Liver (tissue), 9 donors: Measurements from ENCODE around the gene CD248. TPM values are rescaled to one million over a fixed set of nuclear protein-coding genes. Genes with fewer than 3 reads are reported as not detected.

Experiments
- DNase-seq: peaks from one replicate; pipeline ENCODE4 v3.0.0-alpha.2; 2017; ENCODE audit warnings: low spot score
- H3K27ac ChIP-seq, 2 donors: one replicate each; pipeline ENCODE4 v1.7.0; 2013; ENCODE audit warnings: inconsistent platforms in 2 of 2, low read length in 2 of 2, control low read depth in 1 of 2, low read depth in 1 of 2, mild to moderate bottlenecking in 1 of 2
- H3K27me3 ChIP-seq, 4 donors: one replicate each; pipeline versions ENCODE4 v1.6.1 to v1.7.0; 2013; ENCODE audit warnings: low read length in 3 of 4, inconsistent platforms in 1 of 4, mild to moderate bottlenecking in 1 of 4, moderate library complexity in 1 of 4; ENCODE audit not compliant: control insufficient read depth in 4 of 4, insufficient read depth in 4 of 4
- H3K36me3 ChIP-seq, 4 donors: one replicate each; pipeline versions ENCODE4 v1.6.1 to v1.7.0; 2013; ENCODE audit warnings: low read length in 3 of 4, mild to moderate bottlenecking in 3 of 4, low read depth in 1 of 4, moderate library complexity in 1 of 4; ENCODE audit not compliant: control insufficient read depth in 4 of 4, insufficient read depth in 3 of 4
- H3K4me1 ChIP-seq, 4 donors: one replicate each; pipeline versions ENCODE4 v1.6.1 to v1.7.0; 2013; ENCODE audit warnings: low read length in 3 of 4, mild to moderate bottlenecking in 3 of 4, moderate library complexity in 1 of 4; ENCODE audit not compliant: control insufficient read depth in 4 of 4, insufficient read depth in 4 of 4
- H3K4me3 ChIP-seq, 3 donors: one replicate each; pipeline versions ENCODE4 v1.6.1 to v1.7.0; 2013; ENCODE audit warnings: low read length in 3 of 3, control low read depth in 1 of 3, low read depth in 1 of 3, mild to moderate bottlenecking in 1 of 3
- H3K9ac ChIP-seq, 2 donors: one replicate each; pipeline ENCODE4 v1.7.0; 2013; ENCODE audit warnings: low read length in 2 of 2, mild to moderate bottlenecking in 2 of 2, moderate library complexity in 2 of 2, control low read depth in 1 of 2, low read depth in 1 of 2
- H3K9me3 ChIP-seq, 4 donors: one replicate each; pipeline versions ENCODE4 v1.6.1 to v1.7.0; 2013; ENCODE audit warnings: low read length in 3 of 4; ENCODE audit not compliant: control insufficient read depth in 4 of 4
- EGR1 ChIP-seq, 2 donors: IDR thresholded peaks; 2 replicates each; pipeline ENCODE4 v1.6.1; 2016 to 2018; ENCODE audit warnings: antibody characterized with exemption in 2 of 2, low read depth in 2 of 2
- FOXA1 ChIP-seq: IDR thresholded peaks from 2 replicates; pipeline ENCODE4 v1.6.1; 2016; ENCODE audit warnings: antibody characterized with exemption
- FOXA2 ChIP-seq: IDR thresholded peaks from 2 replicates; pipeline ENCODE4 v1.6.1; 2016; ENCODE audit warnings: antibody characterized with exemption
- GABPA ChIP-seq, 2 donors: IDR thresholded peaks in 1 of 2; conservative IDR thresholded peaks in 1 of 2; 2 replicates each; pipeline ENCODE4 v1.6.1; 2016; ENCODE audit warnings: antibody characterized with exemption in 2 of 2, mild to moderate bottlenecking in 1 of 2, moderate library complexity in 1 of 2
- HNF4A ChIP-seq, 2 donors: conservative IDR thresholded peaks; 2 replicates each; pipeline ENCODE4 v1.6.1; 2016; ENCODE audit warnings: antibody characterized with exemption in 2 of 2, mild to moderate bottlenecking in 2 of 2
- HNF4G ChIP-seq: IDR thresholded peaks from 2 replicates; pipeline ENCODE4 v1.6.1; 2016; ENCODE audit warnings: antibody characterized with exemption
- JUND ChIP-seq, 2 donors: IDR thresholded peaks; 2 replicates each; pipeline ENCODE4 v1.6.1; 2016; ENCODE audit warnings: antibody characterized with exemption in 2 of 2
- NR2F2 ChIP-seq: IDR thresholded peaks from 2 replicates; pipeline ENCODE4 v1.6.1; 2016; ENCODE audit warnings: antibody characterized with exemption
- RAD21 ChIP-seq, 2 donors: IDR thresholded peaks; 2 replicates each; pipeline ENCODE4 v1.6.1; 2016; ENCODE audit warnings: antibody characterized with exemption in 2 of 2, mild to moderate bottlenecking in 2 of 2
- RXRA ChIP-seq, 2 donors: IDR thresholded peaks; 2 replicates each; pipeline ENCODE4 v1.6.1; 2017 to 2018; ENCODE audit warnings: antibody characterized with exemption in 2 of 2, mild to moderate bottlenecking in 1 of 2
- SP1 ChIP-seq: IDR thresholded peaks from 2 replicates; pipeline ENCODE4 v1.6.1; 2018; ENCODE audit warnings: antibody characterized with exemption, mild to moderate bottlenecking
- TAF1 ChIP-seq: conservative IDR thresholded peaks from 2 replicates; pipeline ENCODE4 v1.6.1; 2016; ENCODE audit warnings: antibody characterized with exemption, mild to moderate bottlenecking
- YY1 ChIP-seq: IDR thresholded peaks from 2 replicates; pipeline ENCODE4 v1.6.1; 2016; ENCODE audit warnings: antibody characterized with exemption, mild to moderate bottlenecking
- WGBS: extraction: QIAGEN DNeasy Blood & Tissue Kit; methylation state at CpG from one replicate; pipeline ENCODE4 v1.1.7; 2013; 5-methylcytosine and 5-hydroxymethylcytosine counted together
- polyA plus RNA-seq, 2 donors: library from polyadenylated mRNA; stranded (reverse) in 1 of 2; unstranded in 1 of 2; fragments of 200-250 nt in 1 of 2; fragments of >200 nt in 1 of 2; fragmentation: Nextera tagmentation in 1 of 2; extraction: Ambion mirVana in 1 of 2; gene quantifications; one replicate each; pipeline versions ENCODE4 v1.2.1 to v1.2.3, GENCODE V29; 2013 to 2015
- total RNA-seq, 2 donors: library from RNA; depleted of rRNA; stranded (reverse); fragments of >200 nt; gene quantifications; one replicate each; pipeline ENCODE4 v1.2.3, GENCODE V29; 2014
- TF ChIP-seq, protein P1 (sequence below): IDR thresholded peaks from 2 replicates; pipeline ENCODE4 v1.6.1; 2016; ENCODE audit warnings: antibody characterized with exemption, mild to moderate bottlenecking
- TF ChIP-seq, protein P2 (sequence below): fragments of 150-350 bp; IDR thresholded peaks from 2 replicates; pipeline ENCODE4 v1.5.1; 2017; ENCODE audit warnings: improper control_type of control experiment, low read depth, low read length; ENCODE audit not compliant: missing input control
- TF ChIP-seq, protein P3 (sequence below): IDR thresholded peaks from 2 replicates; pipeline ENCODE4 v1.6.1; 2016; ENCODE audit warnings: antibody characterized with exemption
- TF ChIP-seq, protein P4 (sequence below): IDR thresholded peaks from 2 replicates; pipeline ENCODE4 v1.6.1; 2016; ENCODE audit warnings: antibody characterized with exemption
- TF ChIP-seq, protein P5 (sequence below): IDR thresholded peaks from 2 replicates; pipeline ENCODE4 v1.6.1; 2016; ENCODE audit warnings: antibody characterized with exemption
- donor health status: healthy.
- donor health status: healthy.
- donor health status: healthy.
- donor health status: healthy.
- donor health status: healthy.

CD248 gene
- total and polyA plus RNA-seq, 4 donors = 0.64 to 3.0 (median 1.2) TPM

DNA sequence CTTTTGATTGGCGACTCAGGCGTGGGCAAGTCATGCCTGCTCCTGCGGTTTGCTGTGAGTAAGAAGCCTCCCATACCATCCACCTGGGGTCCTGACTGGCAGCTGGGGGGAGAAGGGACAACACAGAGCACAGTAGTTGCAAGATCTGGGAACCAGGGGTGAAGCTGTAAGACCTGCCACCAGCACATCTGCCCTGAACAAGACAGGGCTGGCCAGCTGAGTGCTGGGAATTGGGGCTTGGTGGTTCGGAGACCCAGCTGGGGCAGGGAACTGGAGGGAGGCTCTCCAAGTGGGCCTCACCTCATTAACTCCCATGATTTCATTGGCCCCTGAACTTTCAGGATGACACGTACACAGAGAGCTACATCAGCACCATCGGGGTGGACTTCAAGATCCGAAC, 45.0 kb downstream of the CD248 start:
- TF ChIP-seq NR2F2 (no peak), YY1 (no peak), FOXA2 (no peak), RXRA (IDR thresholded peaks at IDR 0.05) (no peak), TAF1 (no peak), GABPA (IDR thresholded peaks at IDR 0.05 in 1 of 2, conservative IDR thresholded peaks at IDR 0.05 in 1 of 2) (no peak), SP1 (no peak), HNF4G (no peak), HNF4A (conservative IDR thresholded peaks at IDR 0.05) (no peak), RAD21 (IDR thresholded peaks at IDR 0.05) (no peak), EGR1 (IDR thresholded peaks at IDR 0.05; ENCODE audit: low read depth in 2 of 2) (no peak), JUND (IDR thresholded peaks at IDR 0.05) (no peak), FOXA1 (no peak)
- TF ChIP-seq, protein P1, sequence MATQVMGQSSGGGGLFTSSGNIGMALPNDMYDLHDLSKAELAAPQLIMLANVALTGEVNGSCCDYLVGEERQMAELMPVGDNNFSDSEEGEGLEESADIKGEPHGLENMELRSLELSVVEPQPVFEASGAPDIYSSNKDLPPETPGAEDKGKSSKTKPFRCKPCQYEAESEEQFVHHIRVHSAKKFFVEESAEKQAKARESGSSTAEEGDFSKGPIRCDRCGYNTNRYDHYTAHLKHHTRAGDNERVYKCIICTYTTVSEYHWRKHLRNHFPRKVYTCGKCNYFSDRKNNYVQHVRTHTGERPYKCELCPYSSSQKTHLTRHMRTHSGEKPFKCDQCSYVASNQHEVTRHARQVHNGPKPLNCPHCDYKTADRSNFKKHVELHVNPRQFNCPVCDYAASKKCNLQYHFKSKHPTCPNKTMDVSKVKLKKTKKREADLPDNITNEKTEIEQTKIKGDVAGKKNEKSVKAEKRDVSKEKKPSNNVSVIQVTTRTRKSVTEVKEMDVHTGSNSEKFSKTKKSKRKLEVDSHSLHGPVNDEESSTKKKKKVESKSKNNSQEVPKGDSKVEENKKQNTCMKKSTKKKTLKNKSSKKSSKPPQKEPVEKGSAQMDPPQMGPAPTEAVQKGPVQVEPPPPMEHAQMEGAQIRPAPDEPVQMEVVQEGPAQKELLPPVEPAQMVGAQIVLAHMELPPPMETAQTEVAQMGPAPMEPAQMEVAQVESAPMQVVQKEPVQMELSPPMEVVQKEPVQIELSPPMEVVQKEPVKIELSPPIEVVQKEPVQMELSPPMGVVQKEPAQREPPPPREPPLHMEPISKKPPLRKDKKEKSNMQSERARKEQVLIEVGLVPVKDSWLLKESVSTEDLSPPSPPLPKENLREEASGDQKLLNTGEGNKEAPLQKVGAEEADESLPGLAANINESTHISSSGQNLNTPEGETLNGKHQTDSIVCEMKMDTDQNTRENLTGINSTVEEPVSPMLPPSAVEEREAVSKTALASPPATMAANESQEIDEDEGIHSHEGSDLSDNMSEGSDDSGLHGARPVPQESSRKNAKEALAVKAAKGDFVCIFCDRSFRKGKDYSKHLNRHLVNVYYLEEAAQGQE = no peak
- TF ChIP-seq, protein P2, sequence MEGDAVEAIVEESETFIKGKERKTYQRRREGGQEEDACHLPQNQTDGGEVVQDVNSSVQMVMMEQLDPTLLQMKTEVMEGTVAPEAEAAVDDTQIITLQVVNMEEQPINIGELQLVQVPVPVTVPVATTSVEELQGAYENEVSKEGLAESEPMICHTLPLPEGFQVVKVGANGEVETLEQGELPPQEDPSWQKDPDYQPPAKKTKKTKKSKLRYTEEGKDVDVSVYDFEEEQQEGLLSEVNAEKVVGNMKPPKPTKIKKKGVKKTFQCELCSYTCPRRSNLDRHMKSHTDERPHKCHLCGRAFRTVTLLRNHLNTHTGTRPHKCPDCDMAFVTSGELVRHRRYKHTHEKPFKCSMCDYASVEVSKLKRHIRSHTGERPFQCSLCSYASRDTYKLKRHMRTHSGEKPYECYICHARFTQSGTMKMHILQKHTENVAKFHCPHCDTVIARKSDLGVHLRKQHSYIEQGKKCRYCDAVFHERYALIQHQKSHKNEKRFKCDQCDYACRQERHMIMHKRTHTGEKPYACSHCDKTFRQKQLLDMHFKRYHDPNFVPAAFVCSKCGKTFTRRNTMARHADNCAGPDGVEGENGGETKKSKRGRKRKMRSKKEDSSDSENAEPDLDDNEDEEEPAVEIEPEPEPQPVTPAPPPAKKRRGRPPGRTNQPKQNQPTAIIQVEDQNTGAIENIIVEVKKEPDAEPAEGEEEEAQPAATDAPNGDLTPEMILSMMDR = no peak
- TF ChIP-seq, protein P3, sequence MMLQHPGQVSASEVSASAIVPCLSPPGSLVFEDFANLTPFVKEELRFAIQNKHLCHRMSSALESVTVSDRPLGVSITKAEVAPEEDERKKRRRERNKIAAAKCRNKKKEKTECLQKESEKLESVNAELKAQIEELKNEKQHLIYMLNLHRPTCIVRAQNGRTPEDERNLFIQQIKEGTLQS = no peak
- TF ChIP-seq, protein P4, sequence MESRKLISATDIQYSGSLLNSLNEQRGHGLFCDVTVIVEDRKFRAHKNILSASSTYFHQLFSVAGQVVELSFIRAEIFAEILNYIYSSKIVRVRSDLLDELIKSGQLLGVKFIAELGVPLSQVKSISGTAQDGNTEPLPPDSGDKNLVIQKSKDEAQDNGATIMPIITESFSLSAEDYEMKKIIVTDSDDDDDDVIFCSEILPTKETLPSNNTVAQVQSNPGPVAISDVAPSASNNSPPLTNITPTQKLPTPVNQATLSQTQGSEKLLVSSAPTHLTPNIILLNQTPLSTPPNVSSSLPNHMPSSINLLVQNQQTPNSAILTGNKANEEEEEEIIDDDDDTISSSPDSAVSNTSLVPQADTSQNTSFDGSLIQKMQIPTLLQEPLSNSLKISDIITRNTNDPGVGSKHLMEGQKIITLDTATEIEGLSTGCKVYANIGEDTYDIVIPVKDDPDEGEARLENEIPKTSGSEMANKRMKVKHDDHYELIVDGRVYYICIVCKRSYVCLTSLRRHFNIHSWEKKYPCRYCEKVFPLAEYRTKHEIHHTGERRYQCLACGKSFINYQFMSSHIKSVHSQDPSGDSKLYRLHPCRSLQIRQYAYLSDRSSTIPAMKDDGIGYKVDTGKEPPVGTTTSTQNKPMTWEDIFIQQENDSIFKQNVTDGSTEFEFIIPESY = no peak
- TF ChIP-seq, protein P5, sequence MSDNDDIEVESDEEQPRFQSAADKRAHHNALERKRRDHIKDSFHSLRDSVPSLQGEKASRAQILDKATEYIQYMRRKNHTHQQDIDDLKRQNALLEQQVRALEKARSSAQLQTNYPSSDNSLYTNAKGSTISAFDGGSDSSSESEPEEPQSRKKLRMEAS = no peak
- peaks cover 4 to 23% (median 18%) of the 10 kb centered on the region in 4 donors for H3K4me1 ChIP-seq
- H3K27me3 ChIP-seq = no peaks in the 10 kb centered on the region
- H3K9ac ChIP-seq = no peak overlapping the region
- WGBS = 95% methylated on average over 7 of the region's 7 CpGs
- H3K36me3 ChIP-seq = peaks cover 9 to 49% (median 32%) of the 10 kb centered on the region in 4 donors
- no peak overlapping the region for H3K27ac ChIP-seq
- DNase-seq = no peak
- no peak overlapping the region for H3K4me3 ChIP-seq
- no peaks in the 10 kb centered on the region for H3K9me3 ChIP-seq
